Epidermal melanocyte (primary cell): Measurements from ENCODE around the gene ZNRF1.

Source experiments
- DNase-seq: peaks from one replicate; pipeline ENCODE4 v3.0.0; 2011; ENCODE audit warnings: low spot score; ENCODE audit not compliant: insufficient read length

The ZNRF1 gene

GRCh38 chr16:75097191-75097761 is 98.5 kb downstream of the ZNRF1 start:
- no peak for DNase-seq

DNA sequence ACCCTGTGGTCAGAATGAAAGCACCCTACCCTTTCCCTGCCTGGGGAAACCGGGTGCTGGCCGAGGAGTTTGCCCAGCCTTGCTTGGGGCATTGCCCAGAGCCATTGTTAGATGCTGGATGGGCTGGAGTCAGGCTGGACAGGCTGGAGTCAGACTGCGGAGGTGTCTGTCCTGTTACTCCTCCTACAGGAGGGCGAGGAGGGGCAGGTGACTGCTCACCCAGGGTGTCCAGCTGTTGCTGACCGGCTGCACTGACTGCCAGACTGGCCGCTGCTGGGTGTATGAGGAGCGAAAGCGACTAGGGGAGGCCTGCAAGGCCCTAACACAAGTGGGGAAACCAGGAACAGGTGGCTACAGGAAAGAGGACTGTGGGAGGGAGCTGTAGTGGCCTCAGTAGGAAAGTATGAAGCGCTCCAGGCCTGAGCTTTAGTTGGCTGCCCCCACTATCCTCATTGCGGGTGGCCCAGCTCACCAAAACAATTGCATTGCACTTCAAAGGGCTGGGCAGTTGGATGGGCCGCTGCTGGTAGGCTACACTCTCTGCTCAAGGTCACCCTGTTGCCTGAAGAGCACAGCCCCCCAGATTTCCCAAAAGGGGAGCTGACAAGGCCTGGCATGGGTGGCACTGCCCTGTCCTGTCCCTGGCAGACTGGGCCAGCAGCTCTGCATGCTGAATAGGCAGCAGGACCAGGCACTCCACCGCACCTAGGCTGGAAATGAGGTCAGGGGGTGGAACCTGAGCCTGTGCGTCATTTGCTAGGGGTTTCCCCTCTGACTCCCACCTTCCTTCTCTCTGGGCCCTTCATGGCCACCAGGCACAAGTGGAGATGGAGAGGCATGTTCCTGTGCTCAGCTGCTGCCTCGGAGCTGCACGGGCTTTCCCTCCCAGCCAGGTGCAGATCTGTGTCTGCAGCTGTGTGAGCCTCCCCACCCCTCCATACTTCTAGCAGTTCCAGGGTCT is 99.4 kb downstream of the ZNRF1 start:
- no peak for DNase-seq

DNA sequence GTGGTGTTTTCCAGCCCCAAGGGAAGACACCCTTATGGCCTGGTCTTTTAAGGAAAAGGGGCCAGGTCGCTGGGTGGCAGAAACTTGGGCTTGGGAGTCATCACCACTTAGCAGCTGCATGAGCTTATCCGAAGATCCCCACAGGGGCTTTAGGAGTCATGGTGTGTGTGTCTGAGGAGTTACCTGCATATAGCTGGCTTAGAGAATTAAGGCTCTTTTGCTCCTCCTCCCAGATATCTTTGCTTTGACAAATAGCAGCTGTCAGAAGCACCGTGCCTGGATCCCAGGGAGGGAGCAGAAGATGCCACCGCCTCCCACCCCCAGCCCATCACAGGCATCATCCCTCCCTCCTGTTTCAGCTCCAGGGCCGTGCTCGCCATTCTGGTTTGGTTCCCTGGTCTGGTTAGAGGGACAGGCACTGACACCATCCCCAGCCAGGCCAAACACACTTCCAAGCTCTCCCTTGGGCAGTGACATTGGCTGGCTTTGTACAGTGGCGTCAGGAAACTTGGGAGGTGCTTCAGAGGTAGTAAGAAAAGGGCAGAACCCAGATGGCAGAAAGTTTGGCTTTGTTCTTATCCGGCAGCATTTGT is 100.3 kb downstream of the ZNRF1 start:
- DNase-seq: no peak

- no peak for DNase-seq
Observed at GRCh38 chr16:75099738-75100602, 101.1 kb downstream of the ZNRF1 start.

GRCh38 chr16:75100603-75100990 is 101.8 kb downstream of the ZNRF1 start:
- DNase-seq: no peak

DNA sequence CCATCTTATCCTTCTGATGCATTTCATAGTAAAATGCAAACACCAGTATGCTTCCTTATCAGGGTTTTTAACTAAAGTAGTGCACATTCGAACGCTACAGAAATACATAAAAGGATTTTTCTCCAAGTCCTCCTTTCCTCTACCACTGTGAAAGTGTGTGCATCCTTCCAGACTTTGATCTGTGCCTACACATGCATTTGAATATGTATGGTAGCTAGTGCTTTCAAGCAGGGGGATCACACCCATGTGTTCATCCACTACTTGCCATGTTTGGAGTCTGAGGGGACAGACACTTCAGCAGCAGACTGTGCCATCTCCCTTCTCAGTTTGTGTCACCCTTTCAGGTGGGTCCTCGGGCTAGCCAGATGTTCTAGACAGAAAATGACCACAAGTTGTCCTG is 102.8 kb downstream of the ZNRF1 start:
- DNase-seq: no peak

- no peak for DNase-seq
Observed at GRCh38 chr16:75102595-75102994, 103.8 kb downstream of the ZNRF1 start.

- DNase-seq: no peak
Observed at GRCh38 chr16:75103994-75104393, 105.2 kb downstream of the ZNRF1 start.

GRCh38 chr16:75104836-75105235 is 106.0 kb downstream of the ZNRF1 start:
- no peak for DNase-seq

DNA sequence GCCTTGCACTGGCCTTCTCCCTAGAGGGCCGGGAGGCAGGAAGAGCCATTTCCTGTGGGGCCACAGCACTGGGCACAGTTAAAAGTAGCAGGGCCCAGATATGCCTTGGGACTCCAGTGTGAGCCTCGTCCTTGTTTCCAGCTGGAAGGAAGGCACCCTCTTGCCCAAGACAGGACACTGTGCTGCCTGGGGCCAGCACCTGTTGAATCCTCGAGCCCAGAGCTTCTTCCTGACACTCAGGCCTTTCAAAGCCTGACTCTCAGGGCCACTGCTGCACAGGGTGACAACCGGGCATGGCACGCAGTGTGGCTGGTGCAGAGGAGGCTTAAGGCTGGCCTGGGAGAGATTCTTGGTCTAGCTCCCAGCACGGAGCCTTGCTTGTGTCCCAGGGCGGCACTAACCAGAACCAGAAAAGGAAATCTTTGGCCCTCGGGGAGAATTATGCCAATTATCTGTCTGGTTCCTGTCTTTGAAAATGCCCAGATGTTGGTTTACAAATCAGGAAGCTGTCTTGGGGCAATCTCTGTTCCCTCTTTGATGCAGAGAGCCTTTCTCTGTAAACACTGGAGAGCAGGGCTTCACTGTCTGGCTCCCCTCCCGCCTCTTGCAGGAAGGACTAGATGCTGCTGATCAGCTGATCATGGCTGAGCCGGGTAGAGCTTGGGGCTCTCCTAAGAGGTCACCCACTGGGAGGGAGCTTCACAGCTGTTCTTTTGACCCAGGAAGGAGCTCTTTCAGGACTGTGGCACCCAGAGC is 106.7 kb downstream of the ZNRF1 start:
- DNase-seq: peak; percentile 66

GRCh38 chr16:75106351-75107274 is 107.8 kb downstream of the ZNRF1 start:
- no peak for DNase-seq

DNA sequence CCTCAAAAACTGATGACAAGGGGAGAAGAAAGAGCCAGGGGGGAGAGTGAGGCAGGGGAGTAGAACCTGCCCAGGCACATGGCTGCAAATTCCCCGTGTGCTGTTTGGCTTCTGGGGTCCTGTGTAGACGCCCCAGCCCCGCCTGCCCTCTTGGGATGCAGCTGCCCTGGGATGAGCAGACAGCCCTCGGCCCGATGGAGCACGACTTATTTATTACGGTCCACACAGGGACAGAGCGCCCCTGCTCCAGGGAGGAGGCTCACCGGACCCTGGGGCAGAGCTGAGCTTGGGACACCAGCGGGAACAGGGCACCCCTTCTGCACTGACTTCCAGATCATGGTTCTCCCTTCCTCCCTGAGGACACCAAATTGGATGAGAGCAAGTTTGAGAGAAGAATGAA is 108.7 kb downstream of the ZNRF1 start:
- DNase-seq: no peak

DNA sequence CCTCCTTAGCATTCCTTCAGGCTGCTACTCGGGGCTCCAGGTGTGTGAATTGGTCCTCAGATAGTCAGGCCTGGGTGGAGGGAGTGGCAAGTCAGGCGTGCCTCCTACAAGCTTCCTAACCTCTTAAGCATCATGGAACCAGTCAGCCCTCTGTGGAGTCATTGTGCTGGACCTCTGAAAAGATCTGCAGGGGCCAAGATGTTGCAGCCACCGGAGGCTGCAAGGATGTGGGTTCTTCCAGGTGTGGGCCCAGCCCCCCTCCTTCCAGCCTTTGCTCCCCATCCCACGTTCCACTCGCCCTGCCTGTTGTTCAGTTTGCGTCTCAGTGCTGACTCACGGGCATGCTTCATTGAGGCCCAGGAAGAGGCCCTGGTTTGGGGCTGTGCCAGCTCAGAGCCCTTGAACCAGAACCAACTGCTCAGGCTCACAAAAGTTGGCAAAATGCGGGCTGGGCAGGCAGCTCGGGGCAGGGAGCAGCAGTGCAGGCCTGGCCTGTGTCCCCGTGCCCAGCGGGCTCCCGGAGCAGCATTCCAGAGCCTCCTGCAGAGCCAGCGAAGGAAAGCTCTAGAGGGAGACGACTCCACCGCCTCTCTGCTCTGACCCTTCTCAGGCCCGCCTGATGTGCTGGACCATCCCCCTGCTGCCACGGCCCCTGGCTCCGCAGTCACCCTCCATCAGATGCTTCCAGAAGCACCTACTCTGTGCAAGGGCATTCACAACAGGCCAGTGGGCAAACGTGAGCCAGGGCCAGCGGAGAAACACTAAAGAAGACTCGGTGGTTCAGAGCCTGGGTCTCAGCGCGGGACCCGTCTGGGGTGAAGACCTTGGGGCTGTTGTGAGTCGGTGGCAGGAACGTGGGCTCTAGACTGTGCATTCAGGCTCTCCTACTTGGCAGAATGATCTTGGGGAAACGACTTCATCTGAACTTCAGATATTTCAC is 110.2 kb downstream of the ZNRF1 start:
- peak; percentile 36 for DNase-seq

DNA sequence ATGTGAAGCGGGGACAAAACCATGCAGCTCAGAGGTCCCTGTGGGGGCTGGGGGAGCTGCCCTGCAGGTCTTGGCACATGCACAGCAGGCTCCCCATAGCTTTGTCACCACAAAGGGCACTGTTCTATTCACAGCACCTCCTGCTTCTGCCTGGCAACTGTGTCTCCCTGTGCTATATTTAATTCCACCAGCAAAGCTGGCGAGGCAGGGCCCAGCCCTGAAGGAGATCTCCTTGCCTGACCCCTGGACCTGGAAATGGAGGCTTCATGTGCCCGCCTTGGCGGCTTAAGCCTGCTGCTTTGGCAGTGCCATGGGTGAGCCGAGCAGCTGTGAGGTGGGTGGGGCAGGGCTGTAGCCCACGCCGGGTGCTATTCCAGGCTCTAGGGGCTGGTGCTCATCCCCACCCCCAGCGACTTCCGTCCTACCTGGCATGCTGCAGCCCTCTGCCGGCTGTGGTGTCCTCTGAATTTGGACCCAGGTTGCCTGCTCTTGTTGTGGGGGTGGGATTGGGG is 111.0 kb downstream of the ZNRF1 start:
- no peak for DNase-seq

GRCh38 chr16:75110637-75111513 is 112.1 kb downstream of the ZNRF1 start:
- peak; percentile 89 for DNase-seq

- no peak for DNase-seq
Observed at GRCh38 chr16:75111514-75111940, 112.7 kb downstream of the ZNRF1 start.
